Liver (tissue), 9 donors: Measurements from ENCODE around the gene ALMS1. TPM values are rescaled to one million over a fixed set of nuclear protein-coding genes. Genes with fewer than 3 reads are reported as not detected.

ENCODE experiments used
- DNase-seq: peaks from one replicate; pipeline ENCODE4 v3.0.0-alpha.2; 2017; ENCODE audit warnings: low spot score
- H3K27ac ChIP-seq, 2 donors: one replicate each; pipeline ENCODE4 v1.7.0; 2013; ENCODE audit warnings: inconsistent platforms in 2 of 2, low read length in 2 of 2, control low read depth in 1 of 2, low read depth in 1 of 2, mild to moderate bottlenecking in 1 of 2
- H3K27me3 ChIP-seq, 4 donors: one replicate each; pipeline versions ENCODE4 v1.6.1 to v1.7.0; 2013; ENCODE audit warnings: low read length in 3 of 4, inconsistent platforms in 1 of 4, mild to moderate bottlenecking in 1 of 4, moderate library complexity in 1 of 4; ENCODE audit not compliant: control insufficient read depth in 4 of 4, insufficient read depth in 4 of 4
- H3K36me3 ChIP-seq, 4 donors: one replicate each; pipeline versions ENCODE4 v1.6.1 to v1.7.0; 2013; ENCODE audit warnings: low read length in 3 of 4, mild to moderate bottlenecking in 3 of 4, low read depth in 1 of 4, moderate library complexity in 1 of 4; ENCODE audit not compliant: control insufficient read depth in 4 of 4, insufficient read depth in 3 of 4
- H3K4me1 ChIP-seq, 4 donors: one replicate each; pipeline versions ENCODE4 v1.6.1 to v1.7.0; 2013; ENCODE audit warnings: low read length in 3 of 4, mild to moderate bottlenecking in 3 of 4, moderate library complexity in 1 of 4; ENCODE audit not compliant: control insufficient read depth in 4 of 4, insufficient read depth in 4 of 4
- H3K4me3 ChIP-seq, 3 donors: one replicate each; pipeline versions ENCODE4 v1.6.1 to v1.7.0; 2013; ENCODE audit warnings: low read length in 3 of 3, control low read depth in 1 of 3, low read depth in 1 of 3, mild to moderate bottlenecking in 1 of 3
- H3K9ac ChIP-seq, 2 donors: one replicate each; pipeline ENCODE4 v1.7.0; 2013; ENCODE audit warnings: low read length in 2 of 2, mild to moderate bottlenecking in 2 of 2, moderate library complexity in 2 of 2, control low read depth in 1 of 2, low read depth in 1 of 2
- H3K9me3 ChIP-seq, 4 donors: one replicate each; pipeline versions ENCODE4 v1.6.1 to v1.7.0; 2013; ENCODE audit warnings: low read length in 3 of 4; ENCODE audit not compliant: control insufficient read depth in 4 of 4
- ATF3 ChIP-seq: IDR thresholded peaks from 2 replicates; pipeline ENCODE4 v1.6.1; 2016; ENCODE audit warnings: antibody characterized with exemption
- CTCF ChIP-seq: fragments of 150-350 bp; IDR thresholded peaks from 2 replicates; pipeline ENCODE4 v1.5.1; 2017; ENCODE audit warnings: improper control_type of control experiment, low read depth, low read length; ENCODE audit not compliant: missing input control
- EGR1 ChIP-seq, 2 donors: IDR thresholded peaks; 2 replicates each; pipeline ENCODE4 v1.6.1; 2016 to 2018; ENCODE audit warnings: antibody characterized with exemption in 2 of 2, low read depth in 2 of 2
- FOXA1 ChIP-seq: IDR thresholded peaks from 2 replicates; pipeline ENCODE4 v1.6.1; 2016; ENCODE audit warnings: antibody characterized with exemption
- FOXA2 ChIP-seq: IDR thresholded peaks from 2 replicates; pipeline ENCODE4 v1.6.1; 2016; ENCODE audit warnings: antibody characterized with exemption
- GABPA ChIP-seq, 2 donors: IDR thresholded peaks in 1 of 2; conservative IDR thresholded peaks in 1 of 2; 2 replicates each; pipeline ENCODE4 v1.6.1; 2016; ENCODE audit warnings: antibody characterized with exemption in 2 of 2, mild to moderate bottlenecking in 1 of 2, moderate library complexity in 1 of 2
- HNF4A ChIP-seq, 2 donors: conservative IDR thresholded peaks; 2 replicates each; pipeline ENCODE4 v1.6.1; 2016; ENCODE audit warnings: antibody characterized with exemption in 2 of 2, mild to moderate bottlenecking in 2 of 2
- HNF4G ChIP-seq: IDR thresholded peaks from 2 replicates; pipeline ENCODE4 v1.6.1; 2016; ENCODE audit warnings: antibody characterized with exemption
- JUND ChIP-seq, 2 donors: IDR thresholded peaks; 2 replicates each; pipeline ENCODE4 v1.6.1; 2016; ENCODE audit warnings: antibody characterized with exemption in 2 of 2
- MAX ChIP-seq: IDR thresholded peaks from 2 replicates; pipeline ENCODE4 v1.6.1; 2016; ENCODE audit warnings: antibody characterized with exemption
- NR2F2 ChIP-seq: IDR thresholded peaks from 2 replicates; pipeline ENCODE4 v1.6.1; 2016; ENCODE audit warnings: antibody characterized with exemption
- RAD21 ChIP-seq, 2 donors: IDR thresholded peaks; 2 replicates each; pipeline ENCODE4 v1.6.1; 2016; ENCODE audit warnings: antibody characterized with exemption in 2 of 2, mild to moderate bottlenecking in 2 of 2
- REST ChIP-seq: IDR thresholded peaks from 2 replicates; pipeline ENCODE4 v1.6.1; 2016; ENCODE audit warnings: antibody characterized with exemption, mild to moderate bottlenecking
- RXRA ChIP-seq, 2 donors: IDR thresholded peaks; 2 replicates each; pipeline ENCODE4 v1.6.1; 2017 to 2018; ENCODE audit warnings: antibody characterized with exemption in 2 of 2, mild to moderate bottlenecking in 1 of 2
- SP1 ChIP-seq: IDR thresholded peaks from 2 replicates; pipeline ENCODE4 v1.6.1; 2018; ENCODE audit warnings: antibody characterized with exemption, mild to moderate bottlenecking
- TAF1 ChIP-seq: conservative IDR thresholded peaks from 2 replicates; pipeline ENCODE4 v1.6.1; 2016; ENCODE audit warnings: antibody characterized with exemption, mild to moderate bottlenecking
- YY1 ChIP-seq: IDR thresholded peaks from 2 replicates; pipeline ENCODE4 v1.6.1; 2016; ENCODE audit warnings: antibody characterized with exemption, mild to moderate bottlenecking
- WGBS: extraction: QIAGEN DNeasy Blood & Tissue Kit; methylation state at CpG from one replicate; pipeline ENCODE4 v1.1.7; 2013; 5-methylcytosine and 5-hydroxymethylcytosine counted together
- polyA plus RNA-seq, 2 donors: library from polyadenylated mRNA; stranded (reverse) in 1 of 2; unstranded in 1 of 2; fragments of 200-250 nt in 1 of 2; fragments of >200 nt in 1 of 2; fragmentation: Nextera tagmentation in 1 of 2; extraction: Ambion mirVana in 1 of 2; gene quantifications; one replicate each; pipeline versions ENCODE4 v1.2.1 to v1.2.3, GENCODE V29; 2013 to 2015
- total RNA-seq, 2 donors: library from RNA; depleted of rRNA; stranded (reverse); fragments of >200 nt; gene quantifications; one replicate each; pipeline ENCODE4 v1.2.3, GENCODE V29; 2014
- TF ChIP-seq, protein P1 (sequence below): IDR thresholded peaks from 2 replicates; pipeline ENCODE4 v1.6.1; 2016; ENCODE audit warnings: antibody characterized with exemption
- donor health status: healthy.
- donor health status: healthy.
- donor health status: healthy.
- donor health status: healthy.
- donor health status: healthy.

ALMS1 gene
- total and polyA plus RNA-seq, 4 donors: 2.1 to 18.3 (median 7.0) TPM

DNA sequence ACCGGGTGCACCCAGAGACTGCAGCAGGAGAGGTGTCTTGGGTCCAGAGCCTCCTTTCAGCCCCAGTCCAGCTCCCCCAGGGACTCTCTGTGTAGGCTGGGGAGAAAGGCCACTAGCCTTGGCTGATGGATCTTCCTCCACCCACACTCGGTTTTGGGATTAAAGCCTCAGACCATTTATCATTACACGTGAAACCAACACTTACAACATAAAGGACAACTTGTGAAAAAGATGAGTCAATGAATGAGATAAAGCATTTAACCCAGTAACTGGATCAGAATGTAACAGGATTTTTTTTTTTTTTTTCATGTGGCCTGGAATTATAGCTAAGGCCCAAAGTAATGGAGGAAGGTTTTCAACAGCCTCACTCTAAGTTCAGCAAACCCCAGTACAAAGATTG lies 224.5 kb downstream of the ALMS1 start:
- H3K36me3 ChIP-seq: no peaks in the 10 kb centered on the region
- H3K4me1 ChIP-seq: no peaks in the 10 kb centered on the region
- no peak overlapping the region for H3K4me3 ChIP-seq
- 94% methylated on average over 3 of the region's 3 CpGs for WGBS
- H3K27me3 ChIP-seq: no peaks in the 10 kb centered on the region
- H3K9me3 ChIP-seq: no peaks in the 10 kb centered on the region
- H3K9ac ChIP-seq: no peak overlapping the region
- no peak overlapping the region for H3K27ac ChIP-seq
- no peak for DNase-seq
- TF ChIP-seq FOXA1 (no peak), CTCF (no peak), EGR1 (IDR thresholded peaks at IDR 0.05; ENCODE audit: low read depth in 2 of 2) (no peak), TAF1 (no peak), REST (no peak), FOXA2 (no peak), MAX (no peak), YY1 (no peak), RAD21 (IDR thresholded peaks at IDR 0.05) (no peak), RXRA (IDR thresholded peaks at IDR 0.05) (no peak), SP1 (no peak), JUND (IDR thresholded peaks at IDR 0.05) (no peak), ATF3 (no peak), HNF4A (conservative IDR thresholded peaks at IDR 0.05) (no peak), HNF4G (no peak), GABPA (IDR thresholded peaks at IDR 0.05 in 1 of 2, conservative IDR thresholded peaks at IDR 0.05 in 1 of 2) (no peak), NR2F2 (no peak)
- TF ChIP-seq, protein P1, sequence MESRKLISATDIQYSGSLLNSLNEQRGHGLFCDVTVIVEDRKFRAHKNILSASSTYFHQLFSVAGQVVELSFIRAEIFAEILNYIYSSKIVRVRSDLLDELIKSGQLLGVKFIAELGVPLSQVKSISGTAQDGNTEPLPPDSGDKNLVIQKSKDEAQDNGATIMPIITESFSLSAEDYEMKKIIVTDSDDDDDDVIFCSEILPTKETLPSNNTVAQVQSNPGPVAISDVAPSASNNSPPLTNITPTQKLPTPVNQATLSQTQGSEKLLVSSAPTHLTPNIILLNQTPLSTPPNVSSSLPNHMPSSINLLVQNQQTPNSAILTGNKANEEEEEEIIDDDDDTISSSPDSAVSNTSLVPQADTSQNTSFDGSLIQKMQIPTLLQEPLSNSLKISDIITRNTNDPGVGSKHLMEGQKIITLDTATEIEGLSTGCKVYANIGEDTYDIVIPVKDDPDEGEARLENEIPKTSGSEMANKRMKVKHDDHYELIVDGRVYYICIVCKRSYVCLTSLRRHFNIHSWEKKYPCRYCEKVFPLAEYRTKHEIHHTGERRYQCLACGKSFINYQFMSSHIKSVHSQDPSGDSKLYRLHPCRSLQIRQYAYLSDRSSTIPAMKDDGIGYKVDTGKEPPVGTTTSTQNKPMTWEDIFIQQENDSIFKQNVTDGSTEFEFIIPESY: no peak

GRCh38 chr2:73611193-73611592 lies 225.6 kb downstream of the ALMS1 start:
- no peak overlapping the region for H3K4me3 ChIP-seq
- no peaks in the 10 kb centered on the region for H3K9me3 ChIP-seq
- H3K36me3 ChIP-seq: no peaks in the 10 kb centered on the region
- no peak for DNase-seq
- H3K9ac ChIP-seq: no peak overlapping the region
- H3K27ac ChIP-seq: no peak overlapping the region
- 95% methylated on average over 4 of the region's 4 CpGs for WGBS
- no peaks in the 10 kb centered on the region for H3K27me3 ChIP-seq
- H3K4me1 ChIP-seq: no peaks in the 10 kb centered on the region
- TF ChIP-seq CTCF (no peak), RAD21 (IDR thresholded peaks at IDR 0.05) (no peak), SP1 (no peak), HNF4A (conservative IDR thresholded peaks at IDR 0.05) (no peak), FOXA2 (no peak), GABPA (IDR thresholded peaks at IDR 0.05 in 1 of 2, conservative IDR thresholded peaks at IDR 0.05 in 1 of 2) (no peak), TAF1 (no peak), ATF3 (no peak), RXRA (IDR thresholded peaks at IDR 0.05) (no peak), YY1 (no peak), FOXA1 (no peak), NR2F2 (no peak), REST (no peak)
